NCI-H345 treated with DMSO at 0.1 percent for 48 hours (cell line): ENCODE data around the gene TOP2B.

Experiments
- DNase-seq: peaks from one replicate; lab custom pipeline; 2025; ENCODE audit not compliant: unreplicated experiment; lab: John Stamatoyannopoulos, UW

The TOP2B gene

DNA sequence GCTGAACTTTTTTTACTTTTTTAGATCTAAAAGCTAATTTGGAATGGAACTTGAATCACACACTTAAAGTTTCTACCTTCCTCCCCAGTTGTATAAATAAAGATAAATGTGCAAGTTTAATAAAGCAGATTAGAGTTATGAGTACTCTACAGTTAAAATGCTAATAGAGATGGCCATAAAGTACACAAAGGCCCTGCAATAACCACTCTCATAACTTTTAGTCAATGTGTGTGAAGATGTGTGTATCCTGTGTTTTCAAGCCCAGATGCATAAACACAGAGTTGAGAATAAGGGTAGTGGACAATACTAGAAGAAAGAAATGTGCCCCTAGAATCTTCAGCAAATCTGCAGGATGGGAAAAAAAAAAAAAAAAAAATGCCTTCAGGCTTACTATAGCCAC is 45.3 kb downstream of the TOP2B start:
- no peak for DNase-seq

DNA sequence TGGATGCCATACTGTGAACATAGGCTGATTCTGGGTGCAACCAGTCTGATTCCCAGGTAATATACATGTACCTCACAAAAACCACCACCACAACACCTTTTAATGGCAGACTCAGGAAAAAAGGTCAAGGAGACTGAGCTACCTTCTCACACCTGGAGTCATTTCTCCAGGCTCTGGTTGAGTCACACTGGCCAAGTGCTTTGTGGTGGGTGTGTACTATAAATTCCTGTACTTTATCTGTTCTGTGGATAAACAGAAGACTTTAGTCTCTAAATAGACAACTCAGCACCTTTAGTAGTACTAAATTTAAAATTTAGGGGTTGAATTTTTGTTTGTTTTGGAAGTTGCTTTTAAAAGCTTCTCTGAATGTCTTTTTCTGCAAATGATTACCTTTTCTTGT is 46.7 kb downstream of the TOP2B start:
- DNase-seq, result no peak

DNA sequence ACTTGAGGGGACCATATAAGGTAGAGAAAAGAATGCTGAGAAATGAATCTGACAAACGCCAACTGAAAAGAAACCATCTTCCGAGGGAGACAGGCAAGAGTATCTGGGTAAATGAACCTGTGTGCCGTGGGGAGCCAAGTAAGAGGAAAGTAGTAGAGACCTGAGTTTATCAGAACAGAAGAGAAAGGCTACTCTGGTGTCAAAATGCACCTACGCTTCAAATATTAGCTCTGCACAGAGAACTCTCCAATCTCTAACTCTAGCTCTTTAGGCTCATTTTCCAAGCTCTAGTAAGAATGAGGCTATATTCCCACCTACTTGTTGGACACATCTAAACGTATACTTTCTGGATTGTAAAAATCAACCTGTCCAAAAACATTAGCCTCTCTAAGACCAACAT is 53.5 kb downstream of the TOP2B start:
- DNase-seq, result no peak

DNA sequence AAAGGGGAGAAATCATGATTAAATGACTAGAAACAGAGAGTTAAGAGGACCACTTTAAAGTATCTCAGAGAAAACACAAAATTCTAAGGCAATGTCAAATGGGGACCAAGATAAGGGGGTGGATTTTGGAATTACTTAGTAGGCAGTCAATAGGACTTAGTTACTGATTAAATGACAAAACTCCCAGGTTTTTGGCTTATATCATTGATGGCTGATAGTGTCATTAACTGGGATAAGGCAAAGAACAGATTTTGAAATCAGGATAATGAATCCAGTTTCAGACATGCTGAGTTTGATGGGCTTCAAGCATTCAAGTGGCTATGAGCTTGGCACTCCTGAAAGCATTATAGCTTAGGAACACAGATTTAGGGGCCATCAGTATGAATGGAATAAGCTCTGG is 53.9 kb downstream of the TOP2B start:
- DNase-seq, result no peak

DNA sequence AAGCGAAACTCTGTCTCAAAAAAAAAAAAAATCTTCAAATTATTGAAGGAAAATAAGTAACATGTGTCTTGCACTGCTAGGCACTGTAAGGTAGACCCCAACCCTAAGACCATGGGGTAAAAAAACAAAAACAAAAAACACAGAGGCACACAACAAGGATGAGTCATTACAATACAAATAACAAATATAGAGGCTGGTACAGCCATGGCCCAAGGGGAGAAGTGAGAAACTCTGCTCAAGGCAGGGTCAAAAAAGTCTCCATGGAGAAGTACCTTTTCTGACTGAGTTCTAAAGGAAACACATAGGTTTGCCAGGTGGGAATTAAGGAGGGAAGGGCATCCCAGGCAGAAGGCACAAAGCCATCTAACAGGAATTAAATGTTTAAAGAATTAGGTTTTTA is 54.5 kb downstream of the TOP2B start:
- no peak for DNase-seq

DNA sequence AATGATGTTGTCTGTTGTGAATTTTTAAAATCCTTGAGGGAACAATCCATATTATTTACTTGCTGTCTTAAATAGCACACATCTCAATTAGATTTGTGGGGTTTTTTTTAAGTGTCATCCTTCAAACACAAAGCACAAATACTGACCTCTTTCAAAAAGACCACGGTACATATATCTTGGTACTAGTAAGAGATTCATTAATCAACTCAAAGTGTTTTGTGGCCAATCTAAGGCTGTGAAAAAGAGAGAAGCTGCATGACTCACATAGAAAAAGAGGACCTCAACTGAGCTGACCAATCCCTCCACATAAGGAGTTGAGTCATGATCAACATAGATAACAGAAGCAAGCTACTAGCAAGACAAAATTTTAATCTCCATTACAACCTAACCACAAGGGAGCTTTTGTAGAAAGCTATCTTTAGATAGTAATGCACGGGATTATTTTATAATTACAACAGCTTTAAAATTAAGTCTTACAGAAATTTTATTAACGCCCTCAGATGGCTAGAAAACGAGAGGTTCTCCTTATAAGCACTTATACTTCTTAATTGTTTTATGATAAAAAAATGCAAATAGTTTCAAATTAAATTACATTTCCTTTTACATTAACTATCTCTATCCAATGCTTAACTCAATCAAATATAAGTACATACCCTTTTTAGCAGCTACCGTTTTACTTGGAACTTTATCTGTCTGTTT is 60.5 kb downstream of the TOP2B start:
- DNase-seq, result no peak

DNA sequence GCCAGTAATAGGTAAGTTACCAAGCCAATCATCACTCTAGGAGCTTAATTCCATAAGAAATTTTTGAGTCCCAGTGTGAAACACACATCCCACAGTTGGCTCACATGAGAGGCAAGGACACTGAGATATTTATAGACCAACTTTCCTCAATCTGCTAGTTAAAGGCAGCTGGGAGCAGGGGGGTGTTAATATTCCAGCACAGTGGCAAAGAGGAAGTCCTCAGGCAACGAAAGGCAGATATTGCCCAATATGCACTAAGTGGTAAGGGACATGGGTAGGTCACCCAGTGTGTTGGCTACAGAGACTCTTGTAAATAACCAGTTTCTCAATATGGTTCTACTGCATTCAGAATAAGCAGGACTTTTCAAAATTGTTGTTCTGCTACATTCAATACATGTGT is 61.0 kb downstream of the TOP2B start:
- no peak for DNase-seq

DNA sequence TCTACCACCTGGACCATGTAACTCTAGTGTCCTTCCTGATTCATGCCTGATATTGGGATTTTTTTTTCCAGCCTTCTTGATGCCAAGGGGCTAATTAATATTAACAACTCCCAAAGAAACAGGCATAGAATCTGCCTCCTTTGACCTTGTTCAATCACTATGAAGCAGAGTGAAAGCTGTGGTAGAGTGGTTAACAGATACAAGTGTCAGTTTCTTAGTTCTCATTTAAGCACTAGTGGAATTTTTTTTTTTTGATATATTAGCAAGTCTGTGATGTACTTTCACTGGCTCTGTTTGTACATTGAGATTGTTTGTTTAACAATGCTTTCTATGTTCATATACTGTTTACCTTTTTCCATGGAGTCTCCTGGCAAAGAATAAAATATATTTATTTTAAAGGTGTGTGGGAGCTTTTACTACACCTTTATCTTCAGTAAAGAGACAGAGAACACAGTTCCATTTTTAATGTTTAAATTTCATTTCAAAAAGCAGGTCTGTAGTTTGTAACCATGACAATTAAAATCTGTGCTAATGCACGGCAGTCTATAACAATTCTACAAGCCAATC is 67.1 kb downstream of the TOP2B start:
- DNase-seq, result no peak

DNA sequence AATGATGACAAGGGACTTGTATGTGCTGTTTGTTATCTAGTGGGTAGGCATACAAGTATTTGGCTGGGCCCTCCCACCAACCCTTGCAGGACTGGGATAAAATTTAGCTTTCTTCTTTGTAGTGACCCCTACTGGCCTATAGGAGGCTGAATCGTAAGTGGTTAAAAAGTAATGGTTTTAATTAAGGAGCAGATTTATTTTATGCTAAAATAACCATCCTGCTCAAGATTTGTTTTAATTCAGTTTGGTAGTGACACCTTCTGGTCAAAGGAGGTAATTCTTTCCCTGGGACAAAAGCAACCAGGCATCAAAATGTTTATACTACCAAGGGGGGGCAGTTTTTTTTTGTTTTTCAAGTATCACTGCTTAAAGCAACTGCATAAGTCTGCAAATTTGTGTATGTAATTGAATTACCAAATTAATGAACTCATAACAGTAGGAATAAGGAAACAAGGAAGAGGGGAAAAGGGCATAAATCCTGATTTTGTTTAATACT is 70.7 kb downstream of the TOP2B start:
- DNase-seq, result peak; percentile 1

DNA sequence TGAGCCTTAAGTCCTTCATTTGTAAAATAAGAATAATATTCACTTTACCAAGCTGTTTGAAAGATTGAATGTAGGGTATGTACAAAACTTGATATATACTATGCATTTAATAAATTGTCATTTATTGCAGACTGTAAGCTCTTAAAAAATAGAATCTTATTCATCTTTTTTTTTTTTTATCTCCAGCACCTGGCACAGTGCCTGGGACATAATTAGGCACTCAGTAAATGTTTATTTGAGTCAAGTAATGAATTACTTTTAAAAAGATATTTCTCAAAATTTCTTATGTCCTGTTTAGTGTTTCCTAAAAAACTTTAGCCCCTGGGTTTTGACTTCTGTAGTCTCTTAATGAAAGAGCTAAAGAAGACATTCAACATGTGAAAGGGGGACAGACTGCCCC is 71.7 kb downstream of the TOP2B start:
- no peak for DNase-seq

DNA sequence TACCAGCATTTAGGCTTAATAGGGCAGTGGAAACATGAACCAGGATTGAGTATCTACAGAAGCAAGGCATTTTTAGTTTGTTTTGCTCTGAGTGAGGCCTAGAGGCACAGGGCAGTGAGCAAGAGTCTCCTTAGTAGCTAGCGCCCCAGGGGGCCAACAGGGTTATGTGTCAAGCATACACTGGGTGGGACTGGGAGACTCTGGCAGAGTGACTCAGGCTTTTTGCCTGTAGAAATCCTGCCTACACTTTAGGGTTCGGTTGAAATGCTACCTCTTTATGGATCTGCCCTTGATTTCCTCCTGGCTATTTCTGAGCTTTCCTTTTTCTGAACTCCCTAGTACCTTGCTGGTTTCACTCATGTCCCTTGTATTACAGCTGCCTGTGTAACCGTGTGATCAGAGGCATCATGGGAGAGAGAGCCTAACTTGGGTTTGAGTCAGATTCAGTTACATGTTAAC is 72.2 kb downstream of the TOP2B start:
- DNase-seq, result no peak

DNA sequence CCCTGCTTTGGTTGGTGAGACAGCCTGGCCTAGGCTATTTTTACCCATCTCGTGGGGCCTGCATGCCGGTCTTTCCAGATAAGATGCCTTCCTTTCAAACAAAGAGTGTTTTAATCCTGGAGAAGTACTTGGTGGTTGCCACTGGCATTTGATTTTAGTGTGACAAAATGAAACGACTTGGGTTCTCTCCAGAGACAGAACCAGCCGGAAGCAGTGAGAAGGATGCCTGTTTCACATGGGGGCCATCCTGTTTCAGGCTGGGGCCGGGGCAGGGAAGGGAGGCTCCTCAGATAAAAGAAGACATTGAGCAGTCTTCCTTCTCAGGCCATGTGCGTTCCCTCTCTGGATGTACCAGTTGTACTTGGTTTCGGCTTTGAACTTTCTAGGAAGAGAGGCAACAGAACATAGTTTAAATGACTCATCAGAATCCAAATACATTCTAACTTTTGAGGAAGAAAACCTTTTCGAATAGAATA is 74.9 kb downstream of the TOP2B start:
- DNase-seq, result no peak

DNA sequence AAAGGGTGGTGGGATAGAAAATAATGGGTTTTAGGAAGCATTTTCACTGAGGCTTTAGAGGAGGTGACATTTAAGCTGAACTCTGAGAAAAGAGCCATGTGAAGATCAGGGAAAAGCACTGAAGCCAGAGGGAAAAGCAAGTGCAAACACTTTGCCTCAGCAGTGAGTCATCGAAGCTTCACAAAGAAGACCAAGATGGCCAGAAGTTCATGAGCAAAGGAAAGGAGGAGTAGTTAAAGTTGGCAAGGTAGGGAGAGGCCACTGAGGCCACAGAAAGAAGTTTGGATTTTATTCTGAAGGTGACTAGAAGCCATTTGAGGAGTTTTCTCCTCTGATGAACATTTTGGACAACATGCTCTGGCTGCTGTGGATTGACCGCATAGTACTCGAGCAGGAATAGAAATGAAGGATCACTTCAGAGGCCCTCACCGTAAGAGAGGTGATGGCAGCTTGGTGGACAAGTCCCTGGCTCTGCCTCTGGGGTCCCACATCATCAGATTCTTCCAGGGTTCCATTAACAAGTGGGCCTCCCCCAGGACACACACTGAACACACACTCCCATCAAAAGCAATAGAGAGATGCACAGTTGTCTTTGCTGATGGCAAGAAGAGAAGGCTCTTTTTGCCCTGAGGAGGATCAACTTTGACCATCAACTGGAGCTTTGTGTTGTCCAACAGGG is 75.5 kb downstream of the TOP2B start:
- no peak for DNase-seq

DNA sequence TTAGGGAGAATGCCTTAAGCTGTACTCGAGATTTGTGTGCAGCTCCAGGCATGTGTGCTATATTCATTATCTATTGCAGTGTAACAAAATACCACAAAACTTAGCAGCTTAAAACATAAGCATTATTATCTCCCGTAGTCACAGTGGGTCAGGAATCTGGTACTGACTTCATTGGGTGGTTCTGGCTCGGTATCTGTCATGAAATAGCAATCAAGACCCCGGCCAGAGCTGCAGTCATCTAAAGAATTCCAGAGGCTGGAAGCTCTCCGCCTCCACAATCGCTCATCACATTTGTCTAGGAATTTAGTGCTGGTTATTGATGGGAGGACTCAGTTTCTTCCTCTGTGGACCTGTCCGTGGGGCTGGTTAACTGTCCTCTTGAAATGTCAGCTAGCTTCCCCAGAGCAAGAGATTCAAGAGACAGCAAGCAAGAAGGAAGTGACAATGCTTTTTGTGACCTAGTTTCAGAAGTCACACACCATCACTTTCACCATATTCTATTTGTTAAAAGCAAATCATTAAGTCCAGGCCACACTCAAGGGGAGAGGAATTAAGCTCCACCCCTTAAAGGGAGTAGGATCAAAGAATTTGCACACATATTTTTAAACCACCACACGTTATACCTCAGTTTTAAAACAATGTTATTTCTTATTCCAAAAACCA is 76.1 kb downstream of the TOP2B start:
- no peak for DNase-seq

DNA sequence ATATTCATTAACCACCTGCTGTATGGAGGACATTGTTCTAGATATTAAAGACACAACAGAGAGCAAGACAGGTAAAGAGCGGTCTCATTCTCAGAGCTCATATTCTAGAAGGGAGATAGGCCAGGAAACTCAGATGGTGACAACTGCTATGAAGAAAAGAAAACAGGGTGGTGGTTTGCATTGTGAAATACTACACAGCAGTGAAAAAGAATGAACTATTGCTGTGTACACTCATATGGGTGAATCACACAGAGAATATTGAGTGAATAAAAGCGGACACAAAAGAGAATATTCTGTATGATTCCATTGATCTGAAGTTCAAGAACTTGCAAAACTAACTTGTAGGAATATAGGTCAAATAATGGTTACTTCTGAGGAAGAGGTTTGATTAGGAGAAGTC is 76.7 kb downstream of the TOP2B start:
- no peak for DNase-seq

DNA sequence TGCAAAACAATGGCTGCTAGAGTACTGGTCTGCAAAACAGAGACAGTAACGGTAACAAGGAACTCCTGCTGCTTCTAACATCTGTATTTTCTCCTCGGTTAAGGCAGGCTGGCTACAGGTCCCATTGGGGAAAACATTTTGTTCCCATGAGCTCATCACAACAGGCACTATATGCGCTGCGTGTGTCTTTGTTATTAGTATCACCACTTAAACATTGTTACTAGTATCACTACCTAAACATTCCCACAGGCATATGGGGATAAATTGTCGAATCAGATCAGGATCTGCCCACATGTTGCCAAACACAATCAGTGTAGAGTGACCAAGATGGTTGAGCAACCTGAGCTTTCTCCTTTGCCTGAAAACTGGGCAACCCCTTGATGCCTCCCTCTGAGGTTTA is 77.2 kb downstream of the TOP2B start:
- no peak for DNase-seq

DNA sequence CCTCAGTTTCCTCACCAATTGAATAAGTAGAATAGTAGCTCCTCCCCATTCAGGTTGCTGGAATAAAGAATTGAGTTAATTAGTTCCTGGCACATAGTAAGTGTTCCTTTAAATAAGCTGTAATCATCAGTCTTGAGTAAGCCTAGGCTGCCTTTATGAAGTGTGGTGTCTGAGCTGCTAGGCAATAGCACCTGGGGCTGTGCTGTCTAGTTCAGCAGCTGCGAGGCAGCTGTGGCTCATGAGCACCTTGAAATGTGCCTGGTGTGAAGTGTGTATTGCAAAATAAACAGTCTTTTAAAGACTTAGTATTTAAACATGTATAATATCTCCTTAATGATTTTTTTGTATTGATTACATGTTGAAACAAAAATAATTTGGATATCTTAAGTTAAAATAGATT is 77.6 kb downstream of the TOP2B start:
- DNase-seq, result no peak

DNA sequence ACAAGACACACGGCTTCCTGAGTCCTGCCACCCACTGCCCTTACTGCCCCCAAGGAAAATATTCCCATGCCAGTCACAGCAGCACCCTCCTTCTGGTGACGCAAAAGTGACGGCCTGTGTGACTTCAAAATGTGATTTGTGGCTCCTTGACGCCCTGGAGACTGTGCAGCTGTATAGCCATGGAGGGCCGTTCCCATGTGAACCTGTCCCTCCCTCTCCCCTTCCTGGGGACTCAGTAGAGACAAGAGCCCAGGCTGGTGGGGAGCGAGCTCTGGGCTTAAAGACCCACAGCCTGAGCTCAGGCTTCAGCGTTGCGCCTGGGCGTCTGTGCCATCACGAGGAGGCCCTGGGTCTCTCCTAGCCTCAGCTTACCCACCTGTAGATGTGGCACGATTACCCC is 78.2 kb downstream of the TOP2B start:
- DNase-seq, result no peak

DNA sequence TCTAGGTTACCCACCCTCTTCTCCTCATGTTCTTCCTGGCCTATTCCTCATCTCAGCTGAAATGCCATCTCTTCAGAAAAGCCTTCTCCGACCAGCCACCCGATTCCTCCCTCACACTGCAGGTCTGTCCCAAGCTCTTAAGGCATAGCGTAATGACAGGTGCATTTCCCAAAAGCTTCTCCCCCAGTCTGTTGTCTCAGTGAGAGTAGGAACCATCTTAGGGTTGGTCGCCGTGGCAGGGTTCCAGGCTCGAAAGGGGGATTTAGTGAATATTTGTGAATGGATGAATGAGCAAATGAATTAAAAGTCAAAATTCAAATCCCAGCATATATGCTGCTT is 78.6 kb downstream of the TOP2B start:
- no peak for DNase-seq

DNA sequence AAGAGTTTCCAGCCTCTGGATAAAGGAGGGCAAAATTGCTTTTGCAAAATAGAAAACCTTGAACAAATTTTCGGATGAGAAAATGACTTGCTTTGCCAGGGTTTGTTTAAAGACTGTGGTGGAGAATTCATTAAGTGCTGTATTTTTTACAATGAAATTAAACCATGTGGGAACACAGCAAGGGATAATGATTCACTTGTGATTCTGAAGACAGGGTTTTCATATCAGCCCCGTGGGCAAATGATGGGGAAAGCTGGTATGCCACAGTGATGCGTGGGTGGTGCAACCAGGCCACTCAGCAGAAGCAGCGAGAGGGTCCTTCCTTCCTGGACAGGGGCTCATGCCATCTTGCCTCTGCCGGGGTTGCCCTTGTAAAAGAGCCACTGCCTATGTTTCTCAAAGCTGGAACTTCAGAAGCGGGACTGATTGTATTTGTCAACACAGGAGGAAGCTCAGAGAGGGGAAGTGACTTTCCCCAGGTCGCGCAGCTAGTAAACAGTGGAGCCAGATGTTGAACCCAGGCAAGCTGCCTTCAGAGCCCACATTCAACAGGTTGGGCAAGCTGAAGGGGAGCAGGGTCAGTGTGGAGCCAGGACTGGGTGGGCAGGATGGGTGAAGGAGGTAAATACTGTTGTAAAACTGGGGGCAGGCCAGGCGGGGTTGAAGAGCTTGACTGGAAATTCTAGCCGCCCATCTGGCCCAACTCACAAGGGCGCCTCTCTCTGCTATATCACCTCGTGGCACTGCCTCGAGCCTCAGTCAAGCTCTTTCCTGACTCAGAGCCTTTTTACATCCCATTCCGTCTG is 79.1 kb downstream of the TOP2B start:
- no peak for DNase-seq
